Measurements from ENCODE around the gene ALB.

DNA sequence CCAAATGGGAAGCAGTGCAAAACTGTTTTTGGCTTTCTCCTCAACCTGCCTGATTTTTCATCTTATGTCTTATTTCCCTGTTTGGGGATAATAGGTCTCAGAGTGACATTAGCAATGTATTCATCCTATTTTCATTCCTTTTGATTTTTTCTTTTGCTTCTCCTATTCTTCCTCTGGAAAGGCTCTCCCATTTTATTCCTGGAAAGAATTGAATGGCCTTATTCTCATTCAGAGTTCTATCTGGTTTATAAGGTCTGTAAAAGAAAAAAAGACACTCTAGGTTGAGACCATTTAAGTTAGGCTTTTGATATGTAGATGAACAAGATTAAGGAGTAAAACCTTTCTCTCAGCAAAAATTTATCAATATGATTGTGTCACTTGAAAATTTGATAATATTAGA, 27.8 kb upstream of the ALB start:
- TF ChIP-seq CBX5 (IDR thresholded peaks at IDR 0.05; ENCODE audit: low read depth, low read length) (no peak), POLR2AphosphoS5 (IDR thresholded peaks at IDR 0.05; ENCODE audit: low read depth, low read length) (no peak), JUND (IDR thresholded peaks at IDR 0.05; ENCODE audit: low read length) (no peak), SIRT6 (IDR thresholded peaks at IDR 0.05; ENCODE audit: low read length) (no peak), EZH2 (IDR thresholded peaks at IDR 0.05; ENCODE audit: low read depth, low read length, severe bottlenecking) (no peak), SIN3A (conservative IDR thresholded peaks at IDR 0.05 in 1 of 2, IDR thresholded peaks at IDR 0.05 in 1 of 2; ENCODE audit: low read depth in 1 of 2, low read length in 2 of 2) (no peak), KDM5A (IDR thresholded peaks at IDR 0.05; ENCODE audit: low read length) (no peak)
- TF ChIP-seq, protein P1, sequence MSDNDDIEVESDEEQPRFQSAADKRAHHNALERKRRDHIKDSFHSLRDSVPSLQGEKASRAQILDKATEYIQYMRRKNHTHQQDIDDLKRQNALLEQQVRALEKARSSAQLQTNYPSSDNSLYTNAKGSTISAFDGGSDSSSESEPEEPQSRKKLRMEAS (IDR thresholded peaks at IDR 0.05), result no peak
- TF ChIP-seq, protein P2, sequence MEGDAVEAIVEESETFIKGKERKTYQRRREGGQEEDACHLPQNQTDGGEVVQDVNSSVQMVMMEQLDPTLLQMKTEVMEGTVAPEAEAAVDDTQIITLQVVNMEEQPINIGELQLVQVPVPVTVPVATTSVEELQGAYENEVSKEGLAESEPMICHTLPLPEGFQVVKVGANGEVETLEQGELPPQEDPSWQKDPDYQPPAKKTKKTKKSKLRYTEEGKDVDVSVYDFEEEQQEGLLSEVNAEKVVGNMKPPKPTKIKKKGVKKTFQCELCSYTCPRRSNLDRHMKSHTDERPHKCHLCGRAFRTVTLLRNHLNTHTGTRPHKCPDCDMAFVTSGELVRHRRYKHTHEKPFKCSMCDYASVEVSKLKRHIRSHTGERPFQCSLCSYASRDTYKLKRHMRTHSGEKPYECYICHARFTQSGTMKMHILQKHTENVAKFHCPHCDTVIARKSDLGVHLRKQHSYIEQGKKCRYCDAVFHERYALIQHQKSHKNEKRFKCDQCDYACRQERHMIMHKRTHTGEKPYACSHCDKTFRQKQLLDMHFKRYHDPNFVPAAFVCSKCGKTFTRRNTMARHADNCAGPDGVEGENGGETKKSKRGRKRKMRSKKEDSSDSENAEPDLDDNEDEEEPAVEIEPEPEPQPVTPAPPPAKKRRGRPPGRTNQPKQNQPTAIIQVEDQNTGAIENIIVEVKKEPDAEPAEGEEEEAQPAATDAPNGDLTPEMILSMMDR (IDR thresholded peaks at IDR 0.05; ENCODE audit: control extremely low read depth in 1 of 3, insufficient read depth in 1 of 3, low read depth in 1 of 3, low read length in 3 of 3), result no peak

All from H1 (cell line).